Activated naive CD4-positive, alpha-beta T cell treated with Interleukin-2 at 50 U/mL for 16 hours (primary cell): ENCODE data around the gene ZFAND3.

Experiments
- DNase-seq: peaks from one replicate; pipeline ENCODE4 v3.0.0-alpha.2; 2020

The ZFAND3 gene

DNA sequence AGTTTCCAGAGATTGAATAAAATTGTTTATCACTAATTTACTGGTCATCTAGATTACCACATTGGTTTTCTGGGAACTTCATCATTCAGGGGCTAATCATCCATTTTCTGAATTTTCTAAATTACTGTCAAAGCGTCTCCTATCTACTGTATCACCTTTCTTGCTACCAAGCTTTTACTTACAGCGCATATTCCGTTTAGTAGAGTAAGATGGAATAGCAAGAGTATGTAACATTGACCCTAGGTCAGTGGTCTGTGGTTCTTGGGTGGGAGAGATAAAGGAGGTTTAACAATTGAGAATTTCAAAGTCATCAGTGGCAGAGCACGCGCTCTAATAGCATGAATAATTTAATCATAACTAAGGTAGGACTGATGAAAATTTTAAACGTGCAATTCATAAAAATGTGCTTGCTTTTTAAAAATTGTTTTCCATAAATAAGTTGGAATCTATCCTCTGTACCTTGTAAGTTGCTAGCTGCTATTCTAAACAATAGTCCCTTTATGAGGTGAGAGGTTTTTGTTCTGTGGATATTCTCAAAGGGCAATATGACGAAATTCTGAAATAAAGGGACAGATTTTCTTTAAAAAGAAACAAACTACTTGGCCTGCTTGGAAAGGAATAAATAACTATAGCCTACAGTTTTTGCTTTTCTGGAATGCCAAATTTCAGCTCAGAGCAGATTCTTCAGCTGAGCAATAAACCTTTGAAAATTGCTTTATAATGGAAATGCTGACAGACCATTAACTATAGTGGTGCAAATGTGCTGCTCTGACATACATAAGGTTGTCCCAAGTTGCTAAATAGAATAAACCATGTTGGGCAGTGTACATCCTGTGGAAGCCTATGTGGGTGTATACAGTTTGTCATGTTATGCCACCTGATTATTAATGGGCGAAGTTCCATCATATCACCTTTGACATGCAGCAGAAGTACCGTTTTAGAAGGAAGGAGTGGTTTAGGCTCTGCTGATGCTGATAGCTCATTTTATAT is 84.1 kb downstream of the ZFAND3 start:
- DNase-seq, result no peak

DNA sequence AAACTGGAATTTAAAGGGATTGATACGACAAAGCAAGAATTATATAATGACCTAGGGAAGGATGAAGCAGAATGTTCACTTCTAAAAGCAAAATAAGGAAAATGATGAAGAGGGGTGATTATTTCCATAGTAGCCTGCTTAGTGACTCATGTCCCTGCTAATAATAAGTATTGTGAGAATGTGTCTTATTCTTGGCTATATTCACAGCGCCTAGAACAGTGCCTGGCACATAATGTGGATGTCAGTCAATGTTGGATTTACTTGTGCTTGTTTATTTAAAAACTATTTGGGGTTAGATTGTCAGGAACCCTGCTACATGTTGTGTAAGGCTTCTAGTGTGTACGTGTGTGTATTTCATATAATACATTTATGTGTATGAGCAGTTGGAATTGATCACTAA is 85.1 kb downstream of the ZFAND3 start:
- DNase-seq, result no peak

DNA sequence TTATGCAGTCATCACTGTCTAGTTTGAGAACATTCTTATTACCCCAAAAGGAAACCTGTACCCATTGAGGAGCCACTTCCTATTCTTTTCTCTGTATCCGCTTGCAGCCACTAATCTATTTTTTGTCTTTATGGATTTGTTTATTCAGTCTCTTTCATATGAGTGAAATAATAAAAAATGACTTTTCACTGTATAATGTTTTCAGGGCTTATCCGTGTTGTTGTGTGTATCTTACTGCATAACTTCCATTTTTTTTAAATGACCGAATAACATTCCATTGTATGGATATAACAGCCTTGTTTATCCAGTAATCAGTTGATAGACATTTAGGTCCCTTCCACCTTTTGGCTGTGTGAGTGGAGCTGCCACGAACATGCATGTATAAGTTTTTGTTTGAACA is 86.6 kb downstream of the ZFAND3 start:
- no peak for DNase-seq

DNA sequence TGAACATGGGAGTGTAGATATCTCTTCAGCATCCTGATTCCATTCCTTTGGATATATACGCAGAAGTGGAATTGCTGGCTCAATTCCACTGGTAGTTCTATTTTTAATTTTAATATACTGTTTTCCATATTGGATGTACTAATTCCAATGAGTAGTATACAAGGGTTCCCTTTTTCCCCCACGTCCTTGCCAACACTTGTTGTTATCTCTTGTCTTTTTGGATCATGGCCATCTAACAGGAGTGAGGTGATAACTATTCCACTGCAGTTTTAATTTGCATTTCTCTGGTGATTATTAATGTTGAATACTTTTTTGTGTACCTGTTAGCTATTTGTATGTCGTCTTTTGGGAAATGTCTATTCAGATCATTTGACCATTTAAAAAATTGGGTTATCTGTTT is 91.5 kb downstream of the ZFAND3 start:
- no peak for DNase-seq

DNA sequence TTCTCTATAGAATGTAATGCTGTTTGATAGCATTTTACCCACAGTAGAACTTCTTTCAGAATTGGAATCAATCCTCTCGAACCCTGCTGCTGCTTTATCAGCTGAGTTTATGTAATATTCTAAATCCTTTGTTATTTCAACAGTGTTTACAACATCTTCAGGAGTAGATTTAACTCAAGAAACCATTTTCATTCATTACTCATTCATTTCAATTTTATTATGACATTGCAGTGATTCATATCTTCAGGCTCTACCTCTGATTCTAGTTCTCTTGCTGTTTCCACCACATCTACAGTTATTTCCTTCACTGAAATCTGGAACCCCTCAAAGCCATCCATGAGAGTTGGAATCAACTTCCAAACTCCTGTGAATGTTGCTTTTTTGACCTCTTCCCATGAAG is 93.7 kb downstream of the ZFAND3 start:
- no peak for DNase-seq

DNA sequence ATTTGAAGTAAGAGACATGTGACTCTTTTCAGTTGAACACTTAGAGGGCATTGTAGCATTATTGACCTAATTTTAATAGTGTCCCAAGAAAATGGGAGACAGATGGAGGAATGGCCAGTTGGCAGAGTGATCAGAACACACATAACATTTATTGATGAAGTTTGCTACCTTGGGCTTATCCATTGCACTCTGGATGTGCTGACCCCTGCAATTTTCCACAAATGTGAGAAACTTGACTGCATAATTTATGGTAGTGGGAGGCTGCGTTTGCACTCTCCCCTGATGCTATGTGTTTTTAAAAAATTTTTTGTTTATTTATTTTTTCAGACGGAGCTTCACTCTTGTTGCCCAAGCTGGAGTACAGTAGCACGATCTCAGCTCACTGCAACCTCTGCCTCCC is 95.9 kb downstream of the ZFAND3 start:
- DNase-seq, result no peak

DNA sequence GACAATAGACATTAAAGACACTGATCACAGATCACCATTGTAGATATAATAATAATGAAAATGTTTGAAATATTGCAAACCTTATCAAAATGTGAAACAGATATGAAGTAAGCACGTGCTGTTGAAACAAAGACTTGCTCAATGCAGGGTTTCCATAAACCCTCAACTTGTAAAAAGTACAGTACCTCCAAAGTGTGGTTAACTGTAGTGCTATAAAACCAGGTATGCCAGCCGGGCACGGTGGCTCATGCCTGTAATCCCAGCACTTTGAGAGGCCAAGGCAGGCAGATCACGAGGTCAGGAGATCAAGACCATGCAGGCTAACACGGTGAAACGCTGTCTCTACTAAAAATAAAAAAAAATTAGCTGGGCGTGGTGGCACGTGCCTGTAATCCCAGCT is 96.6 kb downstream of the ZFAND3 start:
- DNase-seq, result no peak

DNA sequence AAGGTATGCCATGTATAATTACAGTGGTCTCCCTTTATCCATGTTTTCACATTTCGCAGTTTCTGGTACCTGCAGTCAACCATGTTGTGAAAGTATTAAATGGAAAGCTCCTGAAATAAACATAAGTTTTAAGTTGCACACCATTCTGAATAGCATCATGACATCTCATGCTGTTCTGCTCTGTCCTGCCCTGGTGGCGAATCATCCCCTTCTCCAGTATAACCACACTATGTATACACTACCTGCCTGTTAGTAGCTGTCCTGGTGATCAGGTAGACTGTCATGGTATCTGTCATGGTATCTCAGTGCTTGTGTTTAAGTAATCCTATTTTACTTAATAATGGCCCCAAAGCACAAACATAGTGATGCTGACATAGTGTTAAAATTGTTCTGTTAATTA is 97.1 kb downstream of the ZFAND3 start:
- DNase-seq, result no peak

DNA sequence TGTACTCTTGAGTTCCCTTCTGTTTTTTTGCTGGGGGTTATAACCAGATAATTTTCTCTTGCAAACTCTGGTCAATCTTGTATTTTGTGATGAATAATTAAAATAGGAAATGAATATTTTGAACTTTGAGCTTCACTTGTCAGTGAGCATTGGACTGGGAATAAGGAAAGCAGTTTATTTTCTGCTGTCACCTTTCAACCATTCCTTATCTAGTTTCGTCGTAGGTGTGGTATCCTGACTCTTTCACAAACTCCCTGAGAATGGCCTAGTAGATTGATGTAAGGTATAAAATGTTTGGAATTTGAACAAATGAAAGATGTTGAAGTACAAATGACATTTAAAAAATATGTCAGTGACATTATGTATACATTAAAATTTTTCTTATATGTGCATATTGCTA is 98.0 kb downstream of the ZFAND3 start:
- DNase-seq, result no peak

DNA sequence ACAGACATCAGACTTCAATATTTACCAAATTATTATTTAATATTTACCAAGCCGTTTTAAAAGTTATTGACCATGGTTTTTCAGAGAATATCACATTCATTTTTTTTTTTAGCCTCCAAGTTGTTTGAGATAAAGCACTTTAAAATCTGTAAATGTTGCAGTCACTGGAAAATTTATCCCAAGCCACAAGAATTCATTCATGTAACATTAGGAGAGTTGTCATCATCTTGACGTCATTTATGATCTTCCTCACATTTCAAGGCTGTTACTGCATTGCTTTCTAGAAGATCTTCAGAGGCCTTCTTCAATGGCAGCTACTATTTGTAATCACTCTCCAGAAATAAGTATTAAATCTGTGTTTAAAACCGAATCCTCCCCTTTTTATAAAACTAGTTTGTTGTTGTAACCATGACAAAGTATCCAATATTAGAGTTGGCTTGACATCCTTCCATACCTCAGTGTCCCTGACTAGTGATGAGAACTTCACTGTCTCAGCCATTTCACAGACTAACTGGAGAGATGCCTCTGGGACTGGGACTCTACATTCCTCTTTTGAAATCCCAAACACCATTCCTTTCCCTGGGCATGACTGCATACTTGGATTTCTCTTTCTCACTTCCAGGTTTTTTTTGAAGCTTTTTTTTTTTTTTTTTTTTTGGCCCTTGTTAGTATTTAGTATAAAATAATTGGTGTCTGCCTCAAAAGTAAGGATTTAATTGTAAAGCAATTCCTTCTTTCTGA is 100.1 kb downstream of the ZFAND3 start:
- DNase-seq, result no peak

DNA sequence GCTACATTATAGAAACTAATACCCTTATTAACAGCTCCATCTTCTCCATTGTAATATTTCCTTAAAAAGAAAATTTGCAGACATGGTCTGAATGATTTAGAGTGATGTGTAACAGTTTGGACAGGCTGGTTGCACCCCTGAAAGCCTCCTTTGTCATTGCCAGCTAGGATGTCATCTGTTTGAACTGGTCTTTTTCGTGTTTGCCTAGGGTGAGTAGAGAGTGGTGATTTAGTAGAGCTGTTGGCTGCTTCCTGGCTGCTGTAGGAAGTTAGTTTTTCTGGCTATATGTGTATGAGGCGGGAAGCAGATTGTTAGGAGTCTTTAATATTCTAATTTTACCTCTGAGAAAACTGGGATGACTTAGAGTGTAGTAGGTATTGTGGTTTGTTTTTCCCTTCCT is 101.1 kb downstream of the ZFAND3 start:
- no peak for DNase-seq

DNA sequence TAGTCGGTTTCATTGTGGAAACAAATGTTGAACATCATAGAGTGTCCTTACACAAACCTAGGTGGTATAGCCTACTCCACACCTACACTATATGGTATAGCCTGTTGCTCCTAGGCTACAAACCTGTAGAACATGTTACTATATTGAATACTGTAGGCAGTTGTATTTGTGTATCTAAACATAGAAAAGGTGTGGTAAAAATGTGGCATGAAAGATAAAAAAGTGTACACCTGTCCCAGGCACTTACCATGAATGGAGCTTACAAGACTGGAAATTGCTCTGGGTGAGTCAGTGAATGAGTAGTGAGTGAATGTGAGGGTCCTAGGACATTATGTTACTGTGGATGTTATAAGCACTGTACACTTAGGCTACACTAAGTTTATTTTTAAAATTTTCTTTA is 103.0 kb downstream of the ZFAND3 start:
- DNase-seq, result no peak

DNA sequence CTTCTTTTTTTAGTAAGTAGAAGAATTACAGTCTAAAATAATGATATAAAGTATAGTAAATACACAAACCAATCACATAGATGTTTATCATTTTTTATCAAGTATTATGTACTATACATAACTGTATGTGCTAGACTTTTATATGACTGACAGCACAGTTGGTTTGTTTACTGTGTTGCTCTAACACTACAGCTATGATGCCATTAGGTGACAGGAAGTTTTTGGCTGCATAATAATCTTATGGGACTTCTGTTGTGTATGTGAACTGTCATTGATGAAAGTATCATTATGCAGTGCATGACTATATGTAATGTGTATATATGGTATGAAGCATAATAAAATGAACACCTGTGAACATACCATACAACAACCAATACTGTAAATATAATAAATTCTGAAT is 104.0 kb downstream of the ZFAND3 start:
- no peak for DNase-seq

DNA sequence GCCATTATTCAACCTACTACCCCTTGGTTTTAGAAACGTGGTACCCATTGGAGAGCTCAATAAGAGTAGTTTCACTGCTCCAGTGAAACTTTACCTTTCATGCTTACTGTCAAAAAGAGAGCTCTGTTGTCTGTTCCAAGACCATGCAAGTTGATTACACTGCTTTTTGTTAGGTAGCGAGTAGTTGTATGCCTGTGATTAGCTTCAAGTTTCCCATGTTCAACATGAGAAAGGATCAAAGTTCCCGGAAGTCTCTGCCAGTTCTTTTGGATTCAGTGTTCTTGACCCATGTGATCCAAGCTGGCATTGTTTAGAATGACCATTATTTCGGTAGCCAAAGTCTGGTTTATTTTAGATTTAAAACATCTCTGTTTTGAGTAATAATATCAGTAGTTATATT is 107.1 kb downstream of the ZFAND3 start:
- no peak for DNase-seq

DNA sequence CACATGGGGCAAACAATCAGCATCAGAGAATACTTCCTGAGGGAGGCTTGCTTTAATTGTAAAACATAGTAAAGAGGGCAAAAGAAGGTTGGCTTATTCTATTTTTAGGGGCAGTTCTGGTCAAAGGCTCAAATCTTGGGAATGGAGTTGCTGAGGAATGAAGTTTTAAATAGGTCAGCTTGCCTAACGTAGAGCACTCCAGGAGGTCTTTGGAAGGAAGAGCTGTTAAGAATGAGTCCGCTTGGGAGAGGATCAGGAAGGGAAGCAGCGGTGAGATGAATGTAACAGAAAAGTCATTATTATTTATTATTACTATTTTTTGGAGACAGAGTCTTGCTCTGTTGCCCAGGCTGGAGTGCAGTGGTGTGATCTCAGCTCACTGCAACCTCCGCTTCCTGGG is 108.7 kb downstream of the ZFAND3 start:
- DNase-seq, result no peak

DNA sequence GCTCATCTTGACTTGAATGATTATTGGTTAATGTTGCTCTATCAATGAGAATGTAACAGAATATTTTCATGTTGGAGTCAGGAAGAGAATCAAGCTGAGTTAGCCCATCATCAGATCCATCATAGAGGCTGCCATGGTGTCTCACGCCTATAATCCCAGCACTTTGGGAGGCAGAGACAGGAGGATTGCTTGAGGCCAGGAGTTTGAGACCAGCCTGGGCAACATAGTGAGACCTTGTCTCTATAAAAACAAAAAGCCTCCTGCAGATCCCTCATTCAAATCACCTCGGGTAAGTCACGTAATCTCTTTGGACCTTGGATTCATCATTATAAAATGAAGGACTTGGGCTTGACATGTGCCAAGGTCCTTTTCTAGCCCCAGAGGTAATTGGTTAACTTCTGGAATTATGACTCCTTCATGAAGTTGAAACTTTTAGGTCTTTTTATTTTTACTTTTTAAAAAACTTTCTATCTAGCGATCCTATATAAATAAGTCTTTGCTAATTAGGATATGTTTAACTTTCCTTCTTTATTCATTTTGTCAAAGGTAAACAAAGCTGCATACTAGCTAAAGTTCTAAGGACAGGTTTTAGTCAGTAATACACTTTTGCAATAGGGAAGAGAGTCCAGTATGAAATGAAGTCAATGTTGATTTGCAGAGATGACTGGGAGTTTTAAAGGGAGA is 110.9 kb downstream of the ZFAND3 start:
- no peak for DNase-seq

DNA sequence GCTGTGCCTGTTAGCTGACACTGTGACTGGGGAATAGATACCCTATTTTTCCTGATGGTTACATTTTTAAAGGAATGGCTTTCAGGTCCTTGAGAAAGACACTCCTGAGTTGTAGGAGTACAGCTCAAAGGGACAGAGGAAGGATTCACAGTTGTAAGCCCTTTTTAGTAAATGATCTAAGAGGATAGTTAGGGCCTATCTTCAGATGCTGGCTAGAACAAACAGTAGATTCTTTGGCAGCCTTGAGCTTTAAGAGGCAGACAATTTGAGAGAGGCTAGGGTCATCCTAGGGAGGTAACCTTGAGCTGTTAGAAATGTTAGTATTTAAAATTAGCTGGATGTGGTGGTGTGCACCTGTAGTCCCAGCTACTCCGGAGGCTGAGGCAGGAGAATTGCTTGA is 111.5 kb downstream of the ZFAND3 start:
- DNase-seq, result no peak

DNA sequence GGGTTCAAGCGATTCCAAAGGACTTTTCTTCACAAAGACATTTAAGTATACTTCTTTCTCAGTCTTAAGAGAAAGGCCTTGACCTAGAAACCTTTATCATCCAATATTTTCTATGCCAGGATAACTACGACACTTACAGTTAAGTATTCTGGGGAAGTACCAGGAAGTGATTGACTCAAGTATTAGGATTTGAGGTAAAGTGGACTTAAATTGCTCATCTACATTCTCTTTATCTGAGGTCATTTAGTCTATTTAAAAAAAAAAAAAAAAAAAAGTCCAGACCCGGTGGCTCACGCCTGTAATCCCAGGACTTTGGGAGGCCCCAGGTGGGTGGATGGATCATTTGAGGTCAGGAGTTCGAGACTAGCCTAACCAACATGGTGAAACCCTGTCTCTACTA is 114.7 kb downstream of the ZFAND3 start:
- DNase-seq, result no peak

DNA sequence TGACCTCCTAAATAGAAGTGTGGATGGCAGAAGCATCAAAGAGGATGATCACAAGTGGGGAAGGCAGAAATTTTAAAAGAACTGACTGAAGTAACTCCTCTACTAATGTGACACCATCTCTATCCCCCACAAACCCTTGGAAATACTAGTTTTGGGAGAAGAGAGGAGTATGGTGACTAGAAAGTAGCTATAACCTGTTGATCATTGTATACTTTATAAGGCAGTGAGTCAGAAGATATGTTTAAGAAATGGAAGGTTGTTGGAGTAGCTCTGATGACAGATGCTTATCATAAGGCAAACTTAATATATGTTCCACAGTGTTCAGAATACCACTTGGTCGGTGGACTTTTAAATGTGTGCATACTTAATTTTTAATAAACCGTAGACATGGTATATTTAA is 116.6 kb downstream of the ZFAND3 start:
- DNase-seq, result no peak

DNA sequence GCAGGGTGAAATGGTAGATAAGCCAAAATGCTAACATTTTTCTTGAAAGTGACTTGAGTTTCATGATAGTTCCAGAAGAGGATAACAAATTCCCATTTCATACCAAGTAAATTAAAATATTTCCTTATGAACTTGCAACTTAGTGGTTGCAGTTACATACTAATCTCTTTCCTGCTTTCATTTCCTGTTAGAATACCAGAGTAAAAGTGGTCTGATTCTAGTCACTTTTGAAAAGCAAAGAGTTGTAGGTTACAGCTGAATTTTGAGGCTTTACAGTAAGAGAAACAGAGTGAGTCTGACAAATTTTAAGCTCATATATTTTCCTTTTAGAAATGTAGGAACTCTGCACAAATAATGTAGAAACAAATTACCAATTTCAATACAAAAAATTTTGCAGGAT is 117.4 kb downstream of the ZFAND3 start:
- DNase-seq, result no peak

DNA sequence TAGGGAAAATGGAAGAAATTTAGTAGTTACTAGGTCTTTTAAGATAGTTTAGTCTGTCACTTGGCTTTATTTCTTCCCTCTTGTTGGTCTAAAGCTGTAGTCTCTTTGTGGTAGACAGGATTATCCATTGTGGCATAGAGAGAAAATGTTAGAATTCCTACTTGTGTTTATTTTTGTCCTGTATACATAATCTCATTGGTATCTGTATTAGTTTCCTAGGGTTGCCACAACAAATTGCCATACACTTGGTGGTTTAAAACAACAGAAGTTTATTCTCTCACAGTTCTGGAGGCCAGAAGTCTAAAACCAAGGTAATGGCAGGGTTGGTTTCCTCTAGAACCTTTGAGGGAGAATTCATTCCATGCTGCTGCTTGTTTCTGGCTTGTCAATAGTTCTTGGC is 119.4 kb downstream of the ZFAND3 start:
- DNase-seq, result no peak

DNA sequence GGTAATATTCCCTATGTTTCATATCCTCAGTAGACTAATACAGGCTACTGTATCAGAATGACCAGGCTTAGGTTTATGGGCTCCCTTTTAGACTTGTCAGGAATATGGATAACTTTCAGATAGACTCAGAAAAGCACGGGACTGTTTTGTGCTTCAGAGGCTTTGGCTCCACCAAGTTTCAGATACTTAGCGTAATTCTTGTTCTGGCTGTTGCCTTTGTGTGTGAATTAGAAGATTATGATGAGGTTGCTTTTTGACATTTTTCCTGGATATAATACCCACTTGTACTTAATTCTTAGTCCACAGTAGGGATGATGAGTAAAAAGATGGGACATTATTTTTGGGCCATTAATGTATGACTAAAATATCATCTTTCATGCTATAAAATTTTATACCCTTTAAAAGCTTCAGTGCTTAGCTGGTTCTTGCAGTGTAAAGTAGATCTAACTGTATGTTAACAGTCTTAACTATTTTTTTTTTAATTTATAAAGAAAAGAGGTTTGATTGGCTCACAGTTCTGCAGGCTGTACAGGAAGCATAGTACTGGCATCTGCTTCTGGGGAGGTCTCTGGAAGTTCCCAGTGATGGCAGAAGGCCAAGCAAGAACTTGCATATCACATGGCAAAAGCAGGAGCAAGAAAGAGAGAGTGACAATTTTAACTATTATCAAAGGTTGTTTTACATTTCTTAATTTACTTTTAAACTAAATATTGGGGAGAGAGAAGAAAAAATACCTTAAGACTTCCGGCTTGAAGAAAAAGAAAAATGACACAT is 120.7 kb downstream of the ZFAND3 start:
- no peak for DNase-seq

DNA sequence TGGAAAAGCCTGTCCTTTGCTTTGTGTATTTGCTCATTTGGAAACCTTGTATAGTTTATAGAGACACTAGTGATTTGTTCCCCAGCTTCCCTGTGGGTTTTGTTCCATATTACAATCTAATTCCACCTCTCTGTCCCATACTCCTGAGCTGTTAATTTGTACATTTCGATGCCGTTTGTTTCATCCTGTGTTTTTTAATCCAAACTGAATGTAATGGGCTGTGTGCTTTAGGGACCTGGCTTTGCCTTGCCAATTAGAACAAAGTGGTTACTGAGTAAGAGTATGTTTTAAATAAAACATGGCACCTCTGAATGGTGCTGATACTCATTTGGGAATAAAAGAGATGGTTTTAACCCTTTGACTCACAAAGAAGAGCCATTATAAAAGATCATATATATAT is 122.3 kb downstream of the ZFAND3 start:
- no peak for DNase-seq
